CD14-positive monocyte (primary cell): Measurements from ENCODE around the gene ZNF598. TPM values are rescaled to one million over a fixed set of nuclear protein-coding genes. Genes with fewer than 3 reads are reported as not detected.
A peak's percentile ranks its signal among the peaks of the same experiment; 100 is the strongest.

Experiments used
- DNase-seq, 3 donors: peaks; one replicate each; pipeline ENCODE4 v3.0.0-alpha.2; 2011 to 2022
- H2AFZ ChIP-seq: 2 replicates; pipeline ENCODE4 v1.6.0; 2012; ENCODE audit warnings: mild to moderate bottlenecking, low read depth, low read length, inconsistent platforms; ENCODE audit not compliant: insufficient read depth, poor library complexity, severe bottlenecking
- H3K27ac ChIP-seq, 2 donors: 1 replicate in 1 of 2; 2 replicates in 1 of 2; pipeline ENCODE4 v1.5.1; 2012 to 2013; ENCODE audit warnings: low read length in 2 of 2, control low read depth in 1 of 2, inconsistent platforms in 1 of 2, low read depth in 1 of 2, mild to moderate bottlenecking in 1 of 2
- H3K27me3 ChIP-seq, 2 donors: one replicate each; pipeline versions ENCODE4 v1.6.0 to v1.6.1; 2011 to 2013; ENCODE audit warnings: low read length in 2 of 2; ENCODE audit not compliant: control insufficient read depth in 2 of 2, insufficient read depth in 2 of 2
- H3K36me3 ChIP-seq, 2 donors: replicated peaks in 1 of 2; 1 replicate in 1 of 2; 2 replicates in 1 of 2; pipeline versions ENCODE4 v1.5.1 to v1.6.1; 2012 to 2013; ENCODE audit warnings: low read length in 2 of 2, control low read depth in 1 of 2, inconsistent platforms in 1 of 2, mild to moderate bottlenecking in 1 of 2; ENCODE audit not compliant: insufficient read depth in 2 of 2, control insufficient read depth in 1 of 2
- H3K4me1 ChIP-seq, 2 donors: 1 replicate in 1 of 2; 2 replicates in 1 of 2; pipeline versions ENCODE4 v1.5.1 to v1.6.1; 2012 to 2013; ENCODE audit warnings: low read length in 2 of 2, control low read depth in 1 of 2, inconsistent platforms in 1 of 2, mild to moderate bottlenecking in 1 of 2, moderate library complexity in 1 of 2; ENCODE audit not compliant: insufficient read depth in 2 of 2, control insufficient read depth in 1 of 2
- H3K4me2 ChIP-seq: replicated peaks from 2 replicates; pipeline ENCODE3; 2012; ENCODE audit warnings: low read length, moderate library complexity, mild to moderate bottlenecking; ENCODE audit not compliant: poor library complexity, severe bottlenecking; ENCODE audit errors: extremely low read depth
- H3K4me3 ChIP-seq, 3 experiments: fragments of 200-600 bp in 1 of 3; sonication (generic) in 1 of 3; replicated peaks in 1 of 3; 1 replicate in 2 of 3; 2 replicates in 1 of 3; pipeline ENCODE4 v1.5.1; 2011 to 2013; ENCODE audit warnings: low read length in 3 of 3, mild to moderate bottlenecking in 3 of 3, control low read depth in 2 of 3, low read depth in 2 of 3, inconsistent platforms in 1 of 3, moderate library complexity in 1 of 3
- H3K79me2 ChIP-seq: 2 replicates; pipeline ENCODE4 v1.6.0; 2012; ENCODE audit warnings: mild to moderate bottlenecking, control low read depth, inconsistent platforms, low read length, moderate library complexity; ENCODE audit not compliant: insufficient read depth
- H3K9ac ChIP-seq: 2 replicates; pipeline ENCODE4 v1.6.0; 2017; ENCODE audit warnings: low read length, mild to moderate bottlenecking; ENCODE audit not compliant: insufficient read depth, poor library complexity, severe bottlenecking
- H3K9me3 ChIP-seq, 2 donors: replicated peaks in 1 of 2; 1 replicate in 1 of 2; 2 replicates in 1 of 2; pipeline versions ENCODE4 v1.5.1 to v1.6.1; 2012 to 2013; ENCODE audit warnings: low read length in 2 of 2, control low read depth in 1 of 2; ENCODE audit not compliant: control insufficient read depth in 1 of 2, insufficient read depth in 1 of 2
- H4K20me1 ChIP-seq: 2 replicates; pipeline ENCODE4 v1.6.0; 2012; ENCODE audit warnings: mild to moderate bottlenecking, low read length, control low read depth, moderate library complexity; ENCODE audit not compliant: insufficient read depth
- H3K27ac Mint-ChIP-seq, 7 donors: one replicate each; pipeline ENCODE4 v1.8.0; 2020; ENCODE audit warnings: mild to moderate bottlenecking in 7 of 7, mixed read lengths in 7 of 7, moderate library complexity in 6 of 7, inconsistent platforms in 2 of 7
- H3K27me3 Mint-ChIP-seq, 3 donors: one replicate each; pipeline ENCODE4 v1.8.0; 2021 to 2022; ENCODE audit warnings: low read depth in 3 of 3, mild to moderate bottlenecking in 3 of 3, mixed read lengths in 3 of 3, moderate library complexity in 3 of 3, inconsistent platforms in 1 of 3
- H3K36me3 Mint-ChIP-seq, 2 donors: one replicate each; pipeline ENCODE4 v1.8.0; 2020; ENCODE audit warnings: mixed read lengths in 2 of 2, inconsistent platforms in 1 of 2, mild to moderate bottlenecking in 1 of 2
- H3K4me1 Mint-ChIP-seq: one replicate; pipeline ENCODE4 v1.8.0; 2020; ENCODE audit warnings: mild to moderate bottlenecking, mixed read lengths
- H3K4me3 Mint-ChIP-seq, 2 donors: one replicate each; pipeline ENCODE4 v1.8.0; 2020; ENCODE audit warnings: mild to moderate bottlenecking in 2 of 2, mixed read lengths in 2 of 2, moderate library complexity in 1 of 2
- H3K9me3 Mint-ChIP-seq, 7 donors: one replicate each; pipeline ENCODE4 v1.8.0; 2020 to 2022; ENCODE audit warnings: mixed read lengths in 7 of 7, mild to moderate bottlenecking in 6 of 7, moderate library complexity in 6 of 7, inconsistent platforms in 2 of 7
- WGBS: methylation state at CpG from one replicate; pipeline ENCODE4 v1.1.5; 2013; ENCODE audit warnings: missing lambda C conversion rate; ENCODE audit not compliant: insufficient coverage; 5-methylcytosine and 5-hydroxymethylcytosine counted together
- intact Hi-C, 2 donors: fragments of 100-400 bp; cut with micrococcal nuclease; formaldehyde crosslinking; loops; one replicate each; pipeline versions ENCODE4 v1.15.0 to v1.15.1; 2023
- polyA plus RNA-seq, 3 donors: library from polyadenylated mRNA; depleted of rRNA in 1 of 3; unstranded in 2 of 3; stranded (reverse) in 1 of 3; fragments of 300-500 nt in 2 of 3; fragments of >200 nt in 1 of 3; fragmentation: Illumina TruSeq in 2 of 3; gene quantifications; 1 replicate in 2 of 3; 2 replicates in 1 of 3; pipeline ENCODE4 v1.2.3, GENCODE V29; 2012 to 2021
- TF ChIP-seq, protein P1 (sequence below): fragments of 200-600 bp; IDR thresholded peaks from one replicate; pipeline ENCODE4 v1.8.0; 2022; ENCODE audit warnings: antibody characterized with exemption, mild to moderate bottlenecking

The ZNF598 gene
- polyA plus RNA-seq, 3 donors, result 1.4 to 42.1 (median 1.5) TPM

DNA sequence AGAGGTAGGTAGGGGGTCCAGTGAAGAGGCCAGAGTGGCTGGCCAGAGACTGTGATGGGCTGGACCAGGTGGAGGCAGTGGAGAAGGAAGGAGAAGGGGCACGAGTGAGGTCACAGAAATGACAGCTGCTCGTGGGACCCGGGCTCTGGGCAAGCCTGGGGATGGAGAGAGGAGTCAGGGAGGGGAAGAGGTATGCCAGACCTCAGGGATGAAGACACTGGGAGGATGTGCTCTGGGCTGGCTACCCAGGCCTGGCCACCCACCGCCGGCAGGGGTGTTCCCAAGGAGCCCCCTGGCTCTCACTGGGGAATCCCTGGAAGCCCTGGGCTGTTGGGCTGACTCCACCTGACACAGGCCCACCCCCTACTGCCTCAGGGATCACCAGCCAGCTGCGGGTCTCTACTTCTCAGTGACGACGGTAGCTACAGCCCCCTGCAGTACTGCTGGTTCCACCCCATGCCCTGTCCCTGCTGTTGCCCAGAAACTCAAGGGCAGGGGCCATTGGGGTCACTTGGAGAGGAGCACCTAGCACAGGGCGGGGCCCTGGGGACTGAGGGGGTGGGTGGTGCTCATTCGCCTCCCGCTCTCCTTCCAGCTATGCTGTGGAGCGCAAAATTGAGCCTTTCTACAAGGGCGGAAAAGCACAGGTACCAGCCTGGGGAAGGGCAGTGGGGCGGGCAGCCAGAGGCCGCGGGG, 36.0 kb downstream of the ZNF598 start:
- no peak overlapping the region for H2AFZ ChIP-seq
- H3K36me3 ChIP-seq, result peaks cover 44 to 46% of the 10 kb centered on the region in 2 donors
- 100% methylated on average over 10 of the region's 16 CpGs for WGBS
- intact Hi-C loops, result no loop called here
- H3K4me1 Mint-ChIP-seq, result peaks cover 21% of the 10 kb centered on the region
- peaks cover 11% of the 10 kb centered on the region for H3K79me2 ChIP-seq
- H3K27ac Mint-ChIP-seq, result peak overlapping the region in 1 of 7 donors; percentile 35
- H3K9me3 Mint-ChIP-seq, result peaks cover 0 to 5% (median 0%) of the 10 kb centered on the region in 7 donors
- H3K9ac ChIP-seq, result no peak overlapping the region
- TF ChIP-seq, protein P1, sequence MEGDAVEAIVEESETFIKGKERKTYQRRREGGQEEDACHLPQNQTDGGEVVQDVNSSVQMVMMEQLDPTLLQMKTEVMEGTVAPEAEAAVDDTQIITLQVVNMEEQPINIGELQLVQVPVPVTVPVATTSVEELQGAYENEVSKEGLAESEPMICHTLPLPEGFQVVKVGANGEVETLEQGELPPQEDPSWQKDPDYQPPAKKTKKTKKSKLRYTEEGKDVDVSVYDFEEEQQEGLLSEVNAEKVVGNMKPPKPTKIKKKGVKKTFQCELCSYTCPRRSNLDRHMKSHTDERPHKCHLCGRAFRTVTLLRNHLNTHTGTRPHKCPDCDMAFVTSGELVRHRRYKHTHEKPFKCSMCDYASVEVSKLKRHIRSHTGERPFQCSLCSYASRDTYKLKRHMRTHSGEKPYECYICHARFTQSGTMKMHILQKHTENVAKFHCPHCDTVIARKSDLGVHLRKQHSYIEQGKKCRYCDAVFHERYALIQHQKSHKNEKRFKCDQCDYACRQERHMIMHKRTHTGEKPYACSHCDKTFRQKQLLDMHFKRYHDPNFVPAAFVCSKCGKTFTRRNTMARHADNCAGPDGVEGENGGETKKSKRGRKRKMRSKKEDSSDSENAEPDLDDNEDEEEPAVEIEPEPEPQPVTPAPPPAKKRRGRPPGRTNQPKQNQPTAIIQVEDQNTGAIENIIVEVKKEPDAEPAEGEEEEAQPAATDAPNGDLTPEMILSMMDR, result no peak
- peaks cover 3 to 11% (median 5%) of the 10 kb centered on the region in 3 donors for H3K27me3 Mint-ChIP-seq
- peaks cover 0 to 4% of the 10 kb centered on the region in 2 donors for H3K27me3 ChIP-seq
- H3K4me3 ChIP-seq, result no peak overlapping the region
- H3K4me3 Mint-ChIP-seq, result no peak overlapping the region
- H4K20me1 ChIP-seq, result peaks cover under 1% of the 10 kb centered on the region
- peaks cover 18 to 20% of the 10 kb centered on the region in 2 donors for H3K4me1 ChIP-seq
- no peaks in the 10 kb centered on the region for H3K9me3 ChIP-seq
- no peak for DNase-seq
- no peak overlapping the region for H3K27ac ChIP-seq
- peaks cover 40 to 46% of the 10 kb centered on the region in 2 donors for H3K36me3 Mint-ChIP-seq
- peak overlapping the region; percentile 95 for H3K4me2 ChIP-seq

DNA sequence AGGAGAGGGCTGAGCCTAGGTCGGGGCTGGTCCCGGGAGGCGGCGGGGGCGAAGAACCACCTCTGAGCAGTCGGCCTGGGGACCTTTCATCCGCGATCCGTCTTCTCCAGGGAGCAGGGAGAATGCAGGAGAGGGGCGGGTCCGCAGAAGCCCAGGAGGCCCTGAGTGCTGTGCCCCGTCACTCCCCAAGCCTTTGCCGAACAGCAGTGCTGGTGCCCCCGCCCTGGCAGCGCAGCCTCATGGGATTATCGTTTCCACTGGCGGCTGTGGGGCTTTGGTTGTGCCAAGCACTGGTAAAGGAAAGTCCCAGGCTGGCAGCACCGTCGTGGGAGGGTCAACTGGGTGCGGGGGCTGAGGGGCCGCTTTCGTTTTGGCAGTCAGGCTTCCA, 37.1 kb downstream of the ZNF598 start:
- H2AFZ ChIP-seq, result peak overlapping the region; percentile 99

More for the DNA sequence above, 37.1 kb downstream of the ZNF598 start:
- peaks cover 0 to 2% (median 1%) of the 10 kb centered on the region in 3 donors for H3K27me3 Mint-ChIP-seq
- Histone ChIP-seq H4K20me1 (no peaks in the 10 kb centered on the region), H3K9ac (peak overlapping the region; percentile 90), H3K27me3 (no peaks in the 10 kb centered on the region), H3K4me3 (peak overlapping the region; percentile 65 to 95 (median 70)), H3K27ac (peak overlapping the region in 1 of 2 donors; percentile 95), H3K36me3 (peaks cover 33 to 34% of the 10 kb centered on the region in 2 donors), H3K4me1 (peaks cover 18 to 20% of the 10 kb centered on the region in 2 donors), H3K9me3 (no peaks in the 10 kb centered on the region), H3K79me2 (peaks cover 11% of the 10 kb centered on the region), H3K4me2 (peak overlapping the region; percentile 95)
- DNase-seq, result no peak
- H3K27ac Mint-ChIP-seq, result peak overlapping the region in 6 of 7 donors; percentile 42 to 98 (median 98)
- 6% methylated on average over 22 of the region's 22 CpGs for WGBS
- H3K4me1 Mint-ChIP-seq, result peaks cover 21% of the 10 kb centered on the region
- intact Hi-C loops, result no loop called here
- peak overlapping the region; percentile 91 for H3K4me3 Mint-ChIP-seq
- peaks cover 31 to 35% of the 10 kb centered on the region in 2 donors for H3K36me3 Mint-ChIP-seq
- TF ChIP-seq, protein P1, result no peak
- peaks cover 0 to 2% (median 0%) of the 10 kb centered on the region in 7 donors for H3K9me3 Mint-ChIP-seq
